GM12865 (cell line): ENCODE data around the gene JARID2.

Experiments used
- DNase-seq: peaks from one replicate; pipeline ENCODE4 v3.0.0; 2010; ENCODE audit warnings: low read depth
- H3K4me3 ChIP-seq: 2 replicates; pipeline ENCODE4 v1.5.1; 2011; ENCODE audit warnings: mild to moderate bottlenecking, low read depth, low read length, control low read depth
- CTCF ChIP-seq: IDR thresholded peaks from 2 replicates; pipeline ENCODE4 v1.5.1; 2011; ENCODE audit warnings: low read length, control low read depth, low read depth, inconsistent platforms; ENCODE audit not compliant: insufficient read depth; ENCODE audit errors: missing control alignments

JARID2 gene

GRCh38 chr6:15303920-15304291 is 58.0 kb downstream of the JARID2 start:
- no peak for DNase-seq
- TF ChIP-seq CTCF, result no peak
- H3K4me3 ChIP-seq, result no peak overlapping the region

GRCh38 chr6:15304337-15305042 is 58.6 kb downstream of the JARID2 start:
- TF ChIP-seq CTCF, result no peak
- no peak overlapping the region for H3K4me3 ChIP-seq
- no peak for DNase-seq

- TF ChIP-seq CTCF, result no peak
- DNase-seq, result peak; percentile 74
- peak overlapping the region; percentile 24; the same call in 1 of the 2 replicates for H3K4me3 ChIP-seq
Measured at GRCh38 chr6:15305496-15305895, 59.6 kb downstream of the JARID2 start.

- TF ChIP-seq CTCF, result no peak
- peak; percentile 52 for DNase-seq
- peak overlapping the region; percentile 34; the same call in 1 of the 2 replicates for H3K4me3 ChIP-seq
Measured at GRCh38 chr6:15305909-15306308, 60.0 kb downstream of the JARID2 start.

GRCh38 chr6:15308435-15309213 is 62.8 kb downstream of the JARID2 start:
- TF ChIP-seq CTCF, result no peak
- peak; percentile 54 for DNase-seq
- H3K4me3 ChIP-seq, result no peak overlapping the region

GRCh38 chr6:15309611-15310283 is 63.9 kb downstream of the JARID2 start:
- TF ChIP-seq CTCF, result no peak
- no peak for DNase-seq
- no peak overlapping the region for H3K4me3 ChIP-seq
